HEK293 (cell line): ENCODE measurements around the gene EVI2B.

Experiments
- BCL11A ChIP-seq: fragments of 450-650 bp; formaldehyde crosslinking; IDR thresholded peaks from 2 replicates; pipeline ENCODE4 v1.5.1; 2016; ENCODE audit warnings: low read depth, missing biosample characterization, missing genetic modification characterization
- CTCF ChIP-seq: fragments of 450-650 bp; formaldehyde crosslinking; IDR thresholded peaks from 2 replicates; pipeline ENCODE4 v1.5.1; 2016; ENCODE audit warnings: missing biosample characterization, missing genetic modification characterization

- TF ChIP-seq CTCF (tag by site-specific recombination) (no peak), BCL11A (tag by site-specific recombination) (no peak)
Observed at GRCh38 chr17:31357091-31357490, 43.2 kb upstream of the EVI2B start.
